ENCODE measurements around the gene SUMF1. TPM values are rescaled to one million over a fixed set of nuclear protein-coding genes. Genes with fewer than 3 reads are reported as not detected.

The SUMF1 gene
- total and polyA plus RNA-seq, 4 donors, result 23.3 to 35.8 (median 28.4) TPM

GRCh38 chr3:4419386-4419785 is 47.7 kb downstream of the SUMF1 start:
- Histone ChIP-seq H3K9me3 (ENCODE audit: control insufficient read depth, low read length) (no peaks in the 10 kb centered on the region), H3K27me3 (ENCODE audit: control insufficient read depth in 1 of 2, insufficient read depth in 2 of 2, low read length in 1 of 2) (no peaks in the 10 kb centered on the region), H3K36me3 (ENCODE audit: control insufficient read depth in 1 of 2, insufficient read depth in 2 of 2, low read length in 1 of 2) (peaks cover 0 to 1% of the 10 kb centered on the region in 2 donors), H3K4me3 (ENCODE audit: low read length in 2 of 2) (no peak overlapping the region), H3K27ac (ENCODE audit: low read depth in 1 of 2, low read length in 2 of 2) (no peak overlapping the region), H3K4me1 (ENCODE audit: control insufficient read depth in 1 of 2, insufficient read depth in 2 of 2, low read length in 2 of 2) (peaks cover 2 to 12% of the 10 kb centered on the region in 2 donors)
- WGBS, 2 donors, result 73 to 79% methylated on average over 3 of the region's 3 CpGs
- DNase-seq, result no peak
- intact Hi-C loops (cut with DNase I), result loop anchor here in 1 of 2 donors (5.0 kb wide), 3 partner anchors 58 to 163 kb away; partner anchors contain the start of gene ITPR1
- ATAC-seq (ENCODE audit: low FRiP score), result no peak

GRCh38 chr3:4418156-4418555 is 48.9 kb downstream of the SUMF1 start:
- no peak for DNase-seq
- peak overlapping the region; percentile 32 to 89 for H3K27ac ChIP-seq (ENCODE audit: low read depth in 1 of 2, low read length in 2 of 2)
- ATAC-seq (ENCODE audit: low FRiP score), result no peak
- H3K9me3 ChIP-seq (ENCODE audit: control insufficient read depth, low read length), result no peaks in the 10 kb centered on the region
- intact Hi-C loops (cut with DNase I), result loop anchor here in 1 of 2 donors (5.0 kb wide), 3 partner anchors 59 to 164 kb away; partner anchors contain the start of gene ITPR1
- peaks cover 0 to 12% of the 10 kb centered on the region in 2 donors for H3K4me1 ChIP-seq (ENCODE audit: control insufficient read depth in 1 of 2, insufficient read depth in 2 of 2, low read length in 2 of 2)
- H3K36me3 ChIP-seq (ENCODE audit: control insufficient read depth in 1 of 2, insufficient read depth in 2 of 2, low read length in 1 of 2), result peaks cover 0 to 1% of the 10 kb centered on the region in 2 donors
- H3K27me3 ChIP-seq (ENCODE audit: control insufficient read depth in 1 of 2, insufficient read depth in 2 of 2, low read length in 1 of 2), result no peaks in the 10 kb centered on the region
- H3K4me3 ChIP-seq (ENCODE audit: low read length in 2 of 2), result no peak overlapping the region
- WGBS, 2 donors, result 90 to 91% methylated on average over 4 of the region's 4 CpGs

DNA sequence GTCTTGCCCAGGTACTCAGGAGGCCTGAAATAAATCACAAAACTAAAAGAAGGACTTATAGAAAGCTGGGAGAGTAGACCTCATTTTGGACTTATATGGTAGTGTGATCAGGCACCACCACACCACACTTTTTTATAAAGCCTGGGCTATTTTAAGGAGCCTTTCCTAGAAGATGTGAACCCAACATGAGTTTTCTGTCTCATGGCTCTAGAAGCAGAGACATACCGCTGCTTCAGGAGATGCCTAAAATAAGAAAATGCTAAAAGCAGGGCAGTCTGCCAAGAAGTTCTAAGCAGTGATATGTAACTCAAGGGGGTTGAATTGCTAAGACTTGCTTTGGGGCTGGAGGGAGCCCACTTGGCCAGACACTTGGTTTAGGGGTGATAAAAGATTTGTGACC is 49.6 kb downstream of the SUMF1 start:
- peaks cover 0 to 7% of the 10 kb centered on the region in 2 donors for H3K4me1 ChIP-seq (ENCODE audit: control insufficient read depth in 1 of 2, insufficient read depth in 2 of 2, low read length in 2 of 2)
- ATAC-seq (ENCODE audit: low FRiP score) (peak; percentile 73), DNase-seq (no peak)
- H3K4me3 ChIP-seq (ENCODE audit: low read length in 2 of 2), result no peak overlapping the region
- H3K36me3 ChIP-seq (ENCODE audit: control insufficient read depth in 1 of 2, insufficient read depth in 2 of 2, low read length in 1 of 2), result peaks cover 0 to 3% of the 10 kb centered on the region in 2 donors
- 9 to 10% methylated on average over 1 of the region's 1 CpG for WGBS, 2 donors
- intact Hi-C loops (cut with DNase I), result loop anchor here (2.0 to 5.0 kb wide), 6 partner anchors 60 to 165 kb away; partner anchors contain the start of gene ITPR1 (in 2 of the 2)
- H3K9me3 ChIP-seq (ENCODE audit: control insufficient read depth, low read length), result no peaks in the 10 kb centered on the region
- peak overlapping the region; percentile 32 to 73 for H3K27ac ChIP-seq (ENCODE audit: low read depth in 1 of 2, low read length in 2 of 2)
- no peaks in the 10 kb centered on the region for H3K27me3 ChIP-seq (ENCODE audit: control insufficient read depth in 1 of 2, insufficient read depth in 2 of 2, low read length in 1 of 2)

DNA sequence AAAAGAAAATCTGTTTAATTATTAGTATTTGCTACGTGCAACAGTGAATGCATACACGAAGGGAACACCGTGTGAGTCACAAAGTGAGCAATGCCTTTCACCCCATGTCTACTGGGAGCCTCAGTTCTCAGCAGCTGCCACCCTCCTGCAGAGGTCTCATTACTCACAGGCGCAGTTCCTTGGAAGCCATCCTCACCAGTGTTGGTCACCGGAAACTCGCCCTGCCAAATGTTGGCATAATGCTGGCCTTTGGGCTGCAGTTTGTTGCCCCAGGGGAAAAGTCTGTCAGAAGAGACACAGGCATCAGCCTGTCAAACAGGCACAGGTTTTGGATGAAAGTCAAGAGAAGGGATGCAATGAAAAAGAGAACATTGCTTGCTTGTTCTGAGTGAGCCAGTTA is 50.1 kb downstream of the SUMF1 start:
- DNase-seq (peak; percentile 92), ATAC-seq (ENCODE audit: low FRiP score) (peak; percentile 86)
- Histone ChIP-seq H3K27me3 (ENCODE audit: control insufficient read depth in 1 of 2, insufficient read depth in 2 of 2, low read length in 1 of 2) (no peaks in the 10 kb centered on the region), H3K27ac (ENCODE audit: low read depth in 1 of 2, low read length in 2 of 2) (peak overlapping the region in 1 of 2 donors; percentile 64), H3K36me3 (ENCODE audit: control insufficient read depth in 1 of 2, insufficient read depth in 2 of 2, low read length in 1 of 2) (peaks cover 0 to 3% of the 10 kb centered on the region in 2 donors), H3K4me1 (ENCODE audit: control insufficient read depth in 1 of 2, insufficient read depth in 2 of 2, low read length in 2 of 2) (peaks cover 0 to 6% of the 10 kb centered on the region in 2 donors), H3K9me3 (ENCODE audit: control insufficient read depth, low read length) (no peaks in the 10 kb centered on the region), H3K4me3 (ENCODE audit: low read length in 2 of 2) (no peak overlapping the region)
- intact Hi-C loops (cut with DNase I), result loop anchor here (2.0 to 5.0 kb wide), 6 partner anchors 60 to 166 kb away; partner anchors contain the start of gene ITPR1 (in 2 of the 2)
- 3 to 7% methylated on average over 6 of the region's 6 CpGs for WGBS, 2 donors

GRCh38 chr3:4416427-4416945 is 50.6 kb downstream of the SUMF1 start:
- H3K27me3 ChIP-seq (ENCODE audit: control insufficient read depth in 1 of 2, insufficient read depth in 2 of 2, low read length in 1 of 2), result no peaks in the 10 kb centered on the region
- peak overlapping the region; percentile 17 to 64 for H3K27ac ChIP-seq (ENCODE audit: low read depth in 1 of 2, low read length in 2 of 2)
- intact Hi-C loops (cut with DNase I), result loop anchor here (2.0 to 5.0 kb wide), 6 partner anchors 61 to 166 kb away; partner anchors contain the start of gene ITPR1 (in 2 of the 2)
- no peak for DNase-seq
- no peak overlapping the region for H3K4me3 ChIP-seq (ENCODE audit: low read length in 2 of 2)
- peaks cover 0 to 3% of the 10 kb centered on the region in 2 donors for H3K36me3 ChIP-seq (ENCODE audit: control insufficient read depth in 1 of 2, insufficient read depth in 2 of 2, low read length in 1 of 2)
- peaks cover 0 to 6% of the 10 kb centered on the region in 2 donors for H3K4me1 ChIP-seq (ENCODE audit: control insufficient read depth in 1 of 2, insufficient read depth in 2 of 2, low read length in 2 of 2)
- H3K9me3 ChIP-seq (ENCODE audit: control insufficient read depth, low read length), result no peaks in the 10 kb centered on the region
- WGBS, 2 donors, result 61 to 82% methylated on average over 5 of the region's 5 CpGs
- no peak for ATAC-seq (ENCODE audit: low FRiP score)

- ATAC-seq (ENCODE audit: low FRiP score) (no peak), DNase-seq (no peak)
- Histone ChIP-seq H3K4me1 (ENCODE audit: control insufficient read depth in 1 of 2, insufficient read depth in 2 of 2, low read length in 2 of 2) (no peaks in the 10 kb centered on the region), H3K4me3 (ENCODE audit: low read length in 2 of 2) (no peak overlapping the region), H3K27me3 (ENCODE audit: control insufficient read depth in 1 of 2, insufficient read depth in 2 of 2, low read length in 1 of 2) (no peaks in the 10 kb centered on the region), H3K9me3 (ENCODE audit: control insufficient read depth, low read length) (no peaks in the 10 kb centered on the region), H3K27ac (ENCODE audit: low read depth in 1 of 2, low read length in 2 of 2) (no peak overlapping the region), H3K36me3 (ENCODE audit: control insufficient read depth in 1 of 2, insufficient read depth in 2 of 2, low read length in 1 of 2) (peaks cover 0 to 2% of the 10 kb centered on the region in 2 donors)
- 96 to 98% methylated on average over 1 of the region's 1 CpG for WGBS, 2 donors
- intact Hi-C loops (cut with DNase I), result no loop called here
These were observed 53.6 kb downstream of the SUMF1 start for GRCh38 chr3:4413467-4413866.

DNA sequence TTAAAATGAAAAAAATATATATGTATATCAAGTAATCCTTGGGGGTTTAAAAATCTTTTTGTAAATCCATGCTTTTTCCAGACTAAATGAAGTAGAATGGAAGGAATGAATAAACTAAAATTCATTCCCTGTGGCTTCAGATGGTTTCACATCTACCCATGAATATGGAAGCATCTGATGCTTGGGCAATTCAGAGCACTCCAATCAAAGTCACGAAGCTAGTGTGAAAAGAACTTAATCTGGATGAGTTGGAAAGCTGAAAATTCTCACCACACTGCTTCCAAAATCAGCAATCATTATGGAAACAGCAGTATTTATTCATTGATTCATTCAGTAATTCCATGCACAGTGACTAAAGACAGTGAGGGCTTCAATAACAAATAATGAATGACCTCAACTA is 55.2 kb downstream of the SUMF1 start:
- H3K36me3 ChIP-seq (ENCODE audit: control insufficient read depth in 1 of 2, insufficient read depth in 2 of 2, low read length in 1 of 2), result peaks cover 0 to 2% of the 10 kb centered on the region in 2 donors
- H3K4me3 ChIP-seq (ENCODE audit: low read length in 2 of 2), result no peak overlapping the region
- 25 to 51% methylated on average over 1 of the region's 1 CpG for WGBS, 2 donors
- no peak overlapping the region for H3K27ac ChIP-seq (ENCODE audit: low read depth in 1 of 2, low read length in 2 of 2)
- peaks cover 2 to 8% of the 10 kb centered on the region in 2 donors for H3K4me1 ChIP-seq (ENCODE audit: control insufficient read depth in 1 of 2, insufficient read depth in 2 of 2, low read length in 2 of 2)
- intact Hi-C loops (cut with DNase I), result no loop called here
- ATAC-seq (ENCODE audit: low FRiP score), result no peak
- DNase-seq, result no peak
- H3K9me3 ChIP-seq (ENCODE audit: control insufficient read depth, low read length), result no peaks in the 10 kb centered on the region
- no peaks in the 10 kb centered on the region for H3K27me3 ChIP-seq (ENCODE audit: control insufficient read depth in 1 of 2, insufficient read depth in 2 of 2, low read length in 1 of 2)

DNA sequence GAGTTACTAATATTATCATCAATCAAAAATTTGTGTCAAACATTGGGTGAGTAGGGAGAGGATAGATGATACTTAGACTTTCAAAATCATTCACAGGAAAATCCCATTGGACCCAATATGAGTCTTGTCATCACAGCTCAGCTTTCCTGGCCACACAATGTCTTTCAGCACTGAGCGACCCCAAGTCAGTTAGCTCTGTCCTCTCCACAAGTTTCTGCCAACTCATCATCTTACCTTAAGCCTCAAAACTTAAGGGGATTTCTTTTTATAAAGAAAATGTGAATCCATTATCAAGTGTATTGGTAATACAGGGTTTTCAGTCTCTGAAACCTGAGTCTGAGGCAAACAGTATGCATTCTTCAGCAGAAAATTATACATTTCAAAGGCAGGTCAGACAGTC is 55.8 kb downstream of the SUMF1 start:
- Histone ChIP-seq H3K27ac (ENCODE audit: low read depth in 1 of 2, low read length in 2 of 2) (no peak overlapping the region), H3K4me1 (ENCODE audit: control insufficient read depth in 1 of 2, insufficient read depth in 2 of 2, low read length in 2 of 2) (peaks cover 2 to 8% of the 10 kb centered on the region in 2 donors), H3K27me3 (ENCODE audit: control insufficient read depth in 1 of 2, insufficient read depth in 2 of 2, low read length in 1 of 2) (no peaks in the 10 kb centered on the region), H3K36me3 (ENCODE audit: control insufficient read depth in 1 of 2, insufficient read depth in 2 of 2, low read length in 1 of 2) (peaks cover 0 to 2% of the 10 kb centered on the region in 2 donors), H3K9me3 (ENCODE audit: control insufficient read depth, low read length) (no peaks in the 10 kb centered on the region), H3K4me3 (ENCODE audit: low read length in 2 of 2) (no peak overlapping the region)
- 96 to 100% methylated on average over 1 of the region's 1 CpG for WGBS, 2 donors
- ATAC-seq (ENCODE audit: low FRiP score) (no peak), DNase-seq (no peak)
- intact Hi-C loops (cut with DNase I), result no loop called here

- DNase-seq, result no peak
- no peak overlapping the region for H3K27ac ChIP-seq (ENCODE audit: low read depth in 1 of 2, low read length in 2 of 2)
- H3K4me1 ChIP-seq (ENCODE audit: control insufficient read depth in 1 of 2, insufficient read depth in 2 of 2, low read length in 2 of 2), result peaks cover 2 to 8% of the 10 kb centered on the region in 2 donors
- intact Hi-C loops (cut with DNase I), result no loop called here
- H3K27me3 ChIP-seq (ENCODE audit: control insufficient read depth in 1 of 2, insufficient read depth in 2 of 2, low read length in 1 of 2), result no peaks in the 10 kb centered on the region
- ATAC-seq (ENCODE audit: low FRiP score), result no peak
- no peak overlapping the region for H3K4me3 ChIP-seq (ENCODE audit: low read length in 2 of 2)
- 46 to 55% methylated on average over 4 of the region's 4 CpGs for whole genome bisulfite sequencing, 2 donors
- H3K9me3 ChIP-seq (ENCODE audit: control insufficient read depth, low read length), result no peaks in the 10 kb centered on the region
- H3K36me3 ChIP-seq (ENCODE audit: control insufficient read depth in 1 of 2, insufficient read depth in 2 of 2, low read length in 1 of 2), result peaks cover 0 to 2% of the 10 kb centered on the region in 2 donors
These were observed 56.5 kb downstream of the SUMF1 start for GRCh38 chr3:4410606-4411005.

All from aorta (tissue), 5 donors.